Measurements from ENCODE around the gene TXNL4A.
A peak's percentile ranks its signal among the peaks of the same experiment; 100 is the strongest.
"Not testable (repeated sequence)": the region's sequence is repeated elsewhere in the genome, so short reads cannot be mapped to it uniquely, and the experiment has no call there.

The TXNL4A gene

DNA sequence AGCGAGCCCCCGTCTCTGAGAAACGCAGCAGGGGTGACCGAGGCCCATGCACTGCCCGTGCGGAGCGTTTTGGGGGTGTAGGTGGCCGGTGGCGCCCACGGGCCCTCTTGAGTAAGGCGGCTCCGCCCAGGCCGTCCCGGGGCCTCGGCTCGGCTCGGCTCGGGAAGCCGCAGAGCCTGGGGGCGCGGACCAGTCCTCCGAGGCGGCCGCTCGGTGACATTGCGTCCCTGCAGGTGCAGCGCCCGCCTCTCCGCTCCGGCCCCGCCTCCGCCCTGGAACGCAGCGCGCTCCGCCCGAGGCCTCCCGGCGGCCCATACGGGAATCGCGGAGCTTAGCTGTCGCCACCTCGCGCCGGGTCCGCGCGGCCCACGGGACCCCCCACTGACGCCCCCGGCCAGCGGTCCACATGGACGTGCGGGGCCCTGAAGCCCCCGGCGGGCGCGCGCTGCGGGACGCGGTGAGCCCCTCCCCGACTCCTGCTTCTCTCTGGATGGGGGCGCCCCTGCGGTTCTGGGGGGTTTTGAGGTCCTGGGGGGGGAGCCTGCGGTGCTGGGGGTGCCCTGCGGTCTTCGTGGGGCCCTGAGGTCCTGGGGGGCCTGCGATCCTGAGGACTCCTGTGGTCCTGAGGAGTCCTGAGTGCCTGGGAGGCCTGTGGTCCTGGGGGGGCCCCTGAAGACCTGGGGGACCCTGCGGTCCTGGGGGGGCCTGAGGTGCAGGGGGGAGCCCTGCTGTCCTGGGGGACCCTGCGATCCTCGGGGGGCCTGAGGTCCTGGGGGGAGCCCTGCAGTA lies 23.8 kb downstream of the TXNL4A start, which contains the start of gene HSBP1L1:
TSS of gene HSBP1L1 (plus strand) at position 314 of the 789 bp plus-strand sequence. CDS start at position 407, 93 bp downstream.
- H3K4me3 ChIP-seq (ENCODE audit: low read depth, low read length), result no peak within 1 kb of the TSS

GRCh38 chr18:79963658-79964329 lies 24.6 kb downstream of the TXNL4A start:
- no peak overlapping the region for H3K4me3 ChIP-seq (ENCODE audit: low read depth, low read length)

GRCh38 chr18:79962835-79963657 lies 25.3 kb downstream of the TXNL4A start:
- H3K4me3 ChIP-seq (ENCODE audit: low read depth, low read length), result no peak overlapping the region

- H3K4me3 ChIP-seq (ENCODE audit: low read depth, low read length), result no peak overlapping the region
Measured at GRCh38 chr18:79962311-79962710, 26.1 kb downstream of the TXNL4A start.

GRCh38 chr18:79961527-79962291 lies 26.7 kb downstream of the TXNL4A start:
- no peak overlapping the region for H3K4me3 ChIP-seq (ENCODE audit: low read depth, low read length)

DNA sequence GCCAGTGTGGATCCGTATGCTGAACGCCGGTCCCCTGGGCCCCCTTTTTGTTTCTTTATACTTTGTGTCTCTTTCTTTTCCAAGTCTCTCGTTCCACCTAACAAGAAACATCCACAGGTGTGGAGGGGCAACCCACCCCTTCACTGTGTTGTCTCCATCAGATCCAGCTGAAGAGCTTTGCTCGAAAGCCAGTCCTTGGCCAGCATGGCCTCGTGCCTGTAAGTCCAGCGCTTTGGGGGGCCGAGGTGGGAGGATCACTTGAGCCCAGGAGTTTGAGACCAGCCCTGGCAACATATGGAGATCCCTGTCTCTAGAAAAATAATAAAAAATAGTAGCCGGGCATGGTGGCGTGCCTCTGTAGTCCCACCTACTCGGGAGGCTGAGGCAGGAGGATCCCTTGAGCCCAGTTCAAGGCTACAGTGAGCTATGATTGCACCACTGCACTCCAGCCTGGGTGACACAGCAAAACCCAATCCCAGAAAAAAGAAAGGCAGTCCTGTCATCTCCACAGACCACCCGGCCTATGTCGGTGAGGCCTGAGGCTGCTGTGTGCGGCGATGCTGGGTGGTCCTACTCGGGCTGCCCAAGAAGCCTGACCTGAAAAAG lies 27.3 kb downstream of the TXNL4A start:
- no peak overlapping the region for H3K4me3 ChIP-seq (ENCODE audit: low read depth, low read length)

GRCh38 chr18:79960161-79960801 lies 28.1 kb downstream of the TXNL4A start:
- H3K4me3 ChIP-seq (ENCODE audit: low read depth, low read length), result not testable (repeated sequence)

- H3K4me3 ChIP-seq (ENCODE audit: low read depth, low read length), result no peak overlapping the region
Measured at GRCh38 chr18:79958981-79959380, 29.4 kb downstream of the TXNL4A start.

GRCh38 chr18:79956276-79956675 lies 32.1 kb downstream of the TXNL4A start:
- H3K4me3 ChIP-seq (ENCODE audit: low read depth, low read length), result no peak overlapping the region

DNA sequence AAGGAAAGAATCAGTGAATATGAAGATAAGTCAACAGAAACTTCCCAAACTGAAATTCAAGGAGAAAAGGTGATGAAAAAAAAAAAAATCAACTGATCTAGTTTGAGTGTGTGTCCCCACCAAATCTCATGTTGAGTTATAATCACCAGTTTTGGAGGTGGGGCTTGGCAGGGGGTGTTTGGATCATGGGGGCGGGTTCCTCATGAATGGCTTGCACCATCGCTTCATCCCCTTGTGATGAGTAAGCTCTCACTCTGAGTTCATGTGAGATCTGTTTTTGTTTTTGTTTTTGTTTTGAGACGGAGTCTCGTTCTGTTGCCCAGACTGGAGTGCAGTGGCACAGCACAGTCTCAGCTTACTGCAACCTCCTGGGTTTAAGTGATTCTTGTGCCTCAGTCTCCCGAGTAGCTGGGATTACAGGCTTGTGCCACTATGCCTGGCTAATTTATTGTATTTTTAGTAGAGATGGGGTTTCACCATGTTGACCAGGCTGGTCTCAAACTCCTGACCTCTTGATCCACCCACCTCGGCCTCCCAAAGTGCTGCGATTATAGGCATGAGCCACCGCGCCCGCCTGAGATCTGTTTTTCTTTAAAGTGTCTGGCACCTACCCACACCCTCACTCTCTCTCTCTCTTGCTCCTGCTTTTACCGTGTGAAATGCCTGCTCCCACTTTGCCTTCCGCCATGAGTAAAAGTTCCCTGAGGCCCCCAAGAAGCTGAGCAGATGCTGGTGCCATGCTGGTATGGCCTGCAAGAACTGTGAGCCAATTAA lies 32.9 kb downstream of the TXNL4A start:
- H3K4me3 ChIP-seq (ENCODE audit: low read depth, low read length), result no peak overlapping the region

- no peak overlapping the region for H3K4me3 ChIP-seq (ENCODE audit: low read depth, low read length)
Measured at GRCh38 chr18:79954791-79955190, 33.6 kb downstream of the TXNL4A start.

- no peak overlapping the region for H3K4me3 ChIP-seq (ENCODE audit: low read depth, low read length)
Measured at GRCh38 chr18:79953971-79954651, 34.3 kb downstream of the TXNL4A start.

DNA sequence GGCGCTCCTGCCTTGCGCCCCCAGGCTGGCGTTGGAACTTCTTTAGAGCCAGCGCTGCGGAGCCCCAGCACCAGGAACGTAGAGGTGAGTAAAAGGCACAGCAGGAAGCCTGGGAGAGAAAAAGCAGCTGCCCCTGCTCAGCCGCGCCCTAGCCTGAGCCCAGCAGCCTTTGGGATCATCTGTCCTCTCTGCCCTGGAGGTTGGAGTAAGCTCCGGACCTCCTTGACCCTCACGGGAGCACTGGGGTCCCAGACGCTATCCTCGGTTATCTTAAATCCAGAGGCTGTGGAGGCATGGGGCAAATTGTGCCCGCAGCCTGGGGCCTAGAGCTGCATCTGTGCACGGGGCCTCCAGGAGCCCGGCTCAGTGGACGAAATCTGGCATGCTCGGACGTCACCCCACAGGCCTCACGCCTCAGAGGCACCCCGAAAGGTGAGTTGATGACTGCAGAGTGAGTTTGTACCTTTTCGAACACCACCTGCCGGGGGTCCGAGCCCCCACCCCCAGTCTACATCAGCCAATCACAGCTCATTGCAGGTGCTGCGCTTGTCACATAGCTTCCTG lies 35.3 kb downstream of the TXNL4A start:
- no peak overlapping the region for H3K4me3 ChIP-seq (ENCODE audit: low read depth, low read length)

GRCh38 chr18:79952456-79952995 lies 35.8 kb downstream of the TXNL4A start:
- H3K4me3 ChIP-seq (ENCODE audit: low read depth, low read length), result peak overlapping the region; percentile 37

DNA sequence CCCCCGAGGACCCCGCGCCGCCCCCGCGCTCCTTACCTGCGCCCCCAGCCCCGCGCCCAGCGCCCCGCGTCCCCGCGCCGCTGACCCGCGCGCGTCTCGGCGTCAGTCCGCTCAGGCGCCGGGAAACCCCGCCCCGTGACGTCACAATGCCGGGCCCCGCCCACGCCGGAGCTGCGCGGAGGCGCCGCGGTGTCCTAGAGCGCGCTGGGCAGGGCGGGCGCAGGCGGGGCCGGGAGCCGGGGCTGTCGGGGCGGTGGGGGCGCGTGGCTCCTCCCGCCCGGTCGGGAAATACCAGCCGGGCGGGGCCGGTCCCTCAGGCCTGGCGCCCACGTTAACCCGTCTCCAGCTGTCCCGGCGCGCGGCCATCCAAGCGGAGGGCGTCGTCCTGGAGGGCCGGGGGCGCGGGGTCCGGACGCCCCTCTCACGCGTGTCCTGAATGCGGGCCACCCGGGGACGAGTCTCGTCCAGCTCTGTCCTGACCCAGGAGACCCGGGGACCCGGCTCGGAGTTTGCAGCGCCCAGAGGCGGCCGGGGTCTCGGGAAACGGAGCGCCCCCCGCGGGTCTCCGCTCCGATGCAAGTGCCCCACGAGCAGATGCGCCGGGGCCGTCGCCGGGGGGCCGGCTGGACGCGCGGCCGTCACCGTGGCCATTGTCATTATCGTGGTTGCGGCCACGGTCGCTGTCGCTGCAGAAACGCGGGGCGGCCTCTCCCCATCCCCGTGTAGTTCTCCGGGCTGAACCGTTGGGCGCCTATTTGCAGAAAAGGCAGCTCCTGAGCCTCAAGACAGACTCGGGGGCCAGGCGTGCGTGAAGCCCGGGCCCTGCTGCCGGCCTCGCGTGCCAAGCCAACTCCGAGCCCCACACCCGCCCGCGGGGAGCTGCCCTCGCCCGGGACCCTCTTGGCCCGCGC lies 36.6 kb downstream of the TXNL4A start, which contains the start of gene SLC66A2:
TSS of gene SLC66A2 (minus strand) at position 109 of the 911 bp plus-strand sequence. CDS start 727 bp downstream, outside the sequence.
- H3K4me3 ChIP-seq (ENCODE audit: low read depth, low read length), result peak within 1 kb of the TSS; percentile 57

GRCh38 chr18:79950515-79951341 lies 37.6 kb downstream of the TXNL4A start:
- H3K4me3 ChIP-seq (ENCODE audit: low read depth, low read length), result peak overlapping the region; percentile 57

All from iPS-11a (cell line).